ENCODE measurements around the gene NRG4.

Gene NRG4

DNA sequence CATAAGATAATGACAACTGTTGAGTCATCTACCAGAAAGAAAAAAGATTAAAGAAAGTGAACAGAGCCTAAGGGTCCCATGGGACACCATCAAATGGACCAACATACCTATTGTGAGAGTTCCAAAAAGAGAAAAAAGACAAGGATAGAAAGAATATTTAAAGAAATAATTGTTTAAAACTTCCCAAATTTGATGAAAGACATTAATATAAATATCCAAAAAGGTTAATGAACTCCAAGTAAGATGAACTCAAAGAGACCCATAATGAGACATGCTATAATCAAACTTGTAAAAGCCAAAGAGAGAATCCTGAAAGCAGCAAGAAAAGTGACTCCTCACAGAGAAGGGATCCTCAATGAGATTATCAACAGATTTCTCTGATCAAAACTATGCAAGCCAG is 8.9 kb downstream of the NRG4 start:
- no peak for DNase-seq
- H3K9me3 ChIP-seq (ENCODE audit: severe bottlenecking): no peaks in the 10 kb centered on the region
- no peaks in the 10 kb centered on the region for H3K27me3 ChIP-seq (ENCODE audit: insufficient read depth, low read depth, severe bottlenecking)
- no peak overlapping the region for H3K27ac ChIP-seq
- H3K36me3 ChIP-seq: no peaks in the 10 kb centered on the region
- TF ChIP-seq, protein P1, sequence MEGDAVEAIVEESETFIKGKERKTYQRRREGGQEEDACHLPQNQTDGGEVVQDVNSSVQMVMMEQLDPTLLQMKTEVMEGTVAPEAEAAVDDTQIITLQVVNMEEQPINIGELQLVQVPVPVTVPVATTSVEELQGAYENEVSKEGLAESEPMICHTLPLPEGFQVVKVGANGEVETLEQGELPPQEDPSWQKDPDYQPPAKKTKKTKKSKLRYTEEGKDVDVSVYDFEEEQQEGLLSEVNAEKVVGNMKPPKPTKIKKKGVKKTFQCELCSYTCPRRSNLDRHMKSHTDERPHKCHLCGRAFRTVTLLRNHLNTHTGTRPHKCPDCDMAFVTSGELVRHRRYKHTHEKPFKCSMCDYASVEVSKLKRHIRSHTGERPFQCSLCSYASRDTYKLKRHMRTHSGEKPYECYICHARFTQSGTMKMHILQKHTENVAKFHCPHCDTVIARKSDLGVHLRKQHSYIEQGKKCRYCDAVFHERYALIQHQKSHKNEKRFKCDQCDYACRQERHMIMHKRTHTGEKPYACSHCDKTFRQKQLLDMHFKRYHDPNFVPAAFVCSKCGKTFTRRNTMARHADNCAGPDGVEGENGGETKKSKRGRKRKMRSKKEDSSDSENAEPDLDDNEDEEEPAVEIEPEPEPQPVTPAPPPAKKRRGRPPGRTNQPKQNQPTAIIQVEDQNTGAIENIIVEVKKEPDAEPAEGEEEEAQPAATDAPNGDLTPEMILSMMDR (IDR thresholded peaks at IDR 0.05; ENCODE audit: low read depth, low read length): no peak
- H3K4me3 ChIP-seq (ENCODE audit: low read depth, low read length): no peak overlapping the region

DNA sequence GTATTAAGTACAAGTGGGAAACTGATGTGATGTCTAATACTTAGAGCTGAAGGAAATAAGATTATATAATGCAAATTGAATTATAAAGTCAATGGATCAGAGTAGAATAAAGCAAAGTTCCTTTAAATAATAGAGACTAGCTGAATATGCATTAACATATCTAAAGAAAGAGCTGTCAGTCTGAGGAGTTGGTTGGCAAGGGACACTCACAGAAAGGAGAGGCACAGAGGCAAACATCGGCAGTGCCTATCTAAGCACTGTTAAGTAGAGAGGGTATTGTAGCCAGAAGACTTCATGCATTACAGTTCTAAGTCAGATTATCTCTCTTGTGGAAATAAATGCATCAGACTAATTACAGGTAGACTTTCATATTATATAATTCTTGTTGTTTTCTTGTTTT is 16.6 kb downstream of the NRG4 start:
- Histone ChIP-seq H3K27ac (no peak overlapping the region), H3K27me3 (ENCODE audit: insufficient read depth, low read depth, severe bottlenecking) (no peaks in the 10 kb centered on the region), H3K9me3 (ENCODE audit: severe bottlenecking) (no peaks in the 10 kb centered on the region), H3K36me3 (no peaks in the 10 kb centered on the region), H3K4me3 (ENCODE audit: low read depth, low read length) (no peak overlapping the region)
- TF ChIP-seq, protein P1 (IDR thresholded peaks at IDR 0.05; ENCODE audit: low read depth, low read length): no peak
- no peak for DNase-seq

DNA sequence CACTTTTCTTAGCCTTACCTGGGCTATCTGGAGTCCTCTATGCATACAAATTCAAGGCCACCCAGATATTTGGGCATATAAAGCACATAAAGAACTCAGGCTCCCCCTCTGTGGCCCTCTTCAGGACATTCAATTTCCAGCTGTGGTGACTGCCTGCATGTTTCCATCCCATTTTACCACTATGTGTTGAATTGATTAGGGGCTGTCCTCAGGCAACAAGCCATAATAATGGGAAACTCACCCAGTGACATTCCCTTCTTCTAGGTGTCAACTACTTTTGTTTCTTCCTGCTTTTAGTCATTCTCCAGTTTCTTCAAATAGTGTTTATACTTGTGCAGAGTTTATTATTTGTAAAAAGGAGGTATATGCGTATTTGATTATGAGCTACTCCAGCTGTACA is 18.0 kb downstream of the NRG4 start:
- TF ChIP-seq, protein P1 (IDR thresholded peaks at IDR 0.05; ENCODE audit: low read depth, low read length): no peak
- Histone ChIP-seq H3K27me3 (ENCODE audit: insufficient read depth, low read depth, severe bottlenecking) (no peaks in the 10 kb centered on the region), H3K36me3 (no peaks in the 10 kb centered on the region), H3K27ac (no peak overlapping the region), H3K9me3 (ENCODE audit: severe bottlenecking) (no peaks in the 10 kb centered on the region), H3K4me3 (ENCODE audit: low read depth, low read length) (no peak overlapping the region)
- DNase-seq: no peak

DNA sequence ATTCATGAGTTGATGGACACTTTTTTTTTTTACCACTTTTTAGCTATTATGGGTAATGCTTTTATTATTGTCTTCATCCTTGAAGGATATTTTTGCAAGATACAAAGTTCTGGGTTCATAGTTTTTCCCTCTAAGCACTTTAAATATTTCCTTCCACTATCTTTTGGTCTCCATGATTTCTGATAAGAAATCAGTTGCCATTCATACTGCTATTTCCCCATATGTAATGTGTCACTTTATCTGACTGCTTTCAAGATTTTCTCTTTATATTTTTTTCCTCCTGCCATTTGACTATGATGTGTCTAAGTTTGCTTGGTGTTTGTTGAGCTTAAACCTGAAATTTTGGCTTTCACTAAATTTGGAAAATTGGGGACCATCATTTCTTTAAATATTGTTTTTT is 19.3 kb downstream of the NRG4 start:
- TF ChIP-seq, protein P1 (IDR thresholded peaks at IDR 0.05; ENCODE audit: low read depth, low read length): no peak
- Histone ChIP-seq H3K4me3 (ENCODE audit: low read depth, low read length) (no peak overlapping the region), H3K9me3 (ENCODE audit: severe bottlenecking) (no peaks in the 10 kb centered on the region), H3K27ac (no peak overlapping the region), H3K36me3 (no peaks in the 10 kb centered on the region), H3K27me3 (ENCODE audit: insufficient read depth, low read depth, severe bottlenecking) (no peaks in the 10 kb centered on the region)
- no peak for DNase-seq

DNA sequence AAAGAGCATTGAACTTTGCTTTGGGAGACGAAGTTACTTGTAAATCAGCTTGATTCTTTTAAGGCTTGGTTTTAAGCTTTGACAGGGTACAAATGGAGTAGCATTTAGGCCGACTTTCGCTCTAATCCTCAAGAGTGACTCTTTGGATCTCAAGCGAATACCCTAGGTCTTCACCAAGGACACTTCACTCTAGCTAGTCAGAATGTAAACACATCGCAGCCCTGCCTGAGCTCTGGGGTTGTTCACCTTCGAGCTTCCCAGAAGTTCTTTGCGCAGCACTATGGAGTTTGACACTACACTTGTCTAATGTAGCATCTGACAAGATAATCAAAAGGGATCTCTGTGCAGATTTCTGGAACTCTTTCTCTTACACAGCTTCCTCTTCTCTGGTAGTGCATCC is 22.3 kb downstream of the NRG4 start:
- Histone ChIP-seq H3K27me3 (ENCODE audit: insufficient read depth, low read depth, severe bottlenecking) (no peaks in the 10 kb centered on the region), H3K4me3 (ENCODE audit: low read depth, low read length) (no peak overlapping the region), H3K36me3 (no peaks in the 10 kb centered on the region), H3K9me3 (ENCODE audit: severe bottlenecking) (no peaks in the 10 kb centered on the region), H3K27ac (no peak overlapping the region)
- TF ChIP-seq, protein P1 (IDR thresholded peaks at IDR 0.05; ENCODE audit: low read depth, low read length): no peak
- no peak for DNase-seq

DNA sequence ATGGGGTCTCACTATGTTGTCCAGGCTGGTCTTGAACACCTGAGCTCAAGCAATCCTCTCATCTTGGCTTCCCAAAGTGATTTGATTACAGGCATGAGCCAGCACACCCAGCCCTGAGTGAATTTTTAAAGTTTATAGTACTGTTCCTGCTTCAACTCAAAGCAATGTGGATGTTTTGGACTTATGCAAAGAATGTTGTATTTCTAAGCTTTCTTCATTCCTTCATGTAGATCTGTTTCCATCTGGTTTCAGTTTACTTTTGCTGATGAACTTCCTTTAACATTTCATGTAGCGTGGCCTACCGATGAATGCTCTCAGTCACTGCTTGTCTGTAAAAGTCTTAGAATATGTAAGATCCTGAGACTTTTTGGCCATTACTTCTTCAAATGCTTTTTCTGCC is 23.2 kb downstream of the NRG4 start:
- no peaks in the 10 kb centered on the region for H3K9me3 ChIP-seq (ENCODE audit: severe bottlenecking)
- TF ChIP-seq, protein P1 (IDR thresholded peaks at IDR 0.05; ENCODE audit: low read depth, low read length): no peak
- H3K36me3 ChIP-seq: no peaks in the 10 kb centered on the region
- H3K27me3 ChIP-seq (ENCODE audit: insufficient read depth, low read depth, severe bottlenecking): no peaks in the 10 kb centered on the region
- H3K4me3 ChIP-seq (ENCODE audit: low read depth, low read length): no peak overlapping the region
- no peak overlapping the region for H3K27ac ChIP-seq
- no peak for DNase-seq
